Measurements from ENCODE around the gene DLEC1. TPM values are rescaled to one million over a fixed set of nuclear protein-coding genes. Genes with fewer than 3 reads are reported as not detected.

Gene DLEC1
- total RNA-seq, 4 donors from 2014 or later, result 0.18 to 2.2 (median 0.75) TPM

DNA sequence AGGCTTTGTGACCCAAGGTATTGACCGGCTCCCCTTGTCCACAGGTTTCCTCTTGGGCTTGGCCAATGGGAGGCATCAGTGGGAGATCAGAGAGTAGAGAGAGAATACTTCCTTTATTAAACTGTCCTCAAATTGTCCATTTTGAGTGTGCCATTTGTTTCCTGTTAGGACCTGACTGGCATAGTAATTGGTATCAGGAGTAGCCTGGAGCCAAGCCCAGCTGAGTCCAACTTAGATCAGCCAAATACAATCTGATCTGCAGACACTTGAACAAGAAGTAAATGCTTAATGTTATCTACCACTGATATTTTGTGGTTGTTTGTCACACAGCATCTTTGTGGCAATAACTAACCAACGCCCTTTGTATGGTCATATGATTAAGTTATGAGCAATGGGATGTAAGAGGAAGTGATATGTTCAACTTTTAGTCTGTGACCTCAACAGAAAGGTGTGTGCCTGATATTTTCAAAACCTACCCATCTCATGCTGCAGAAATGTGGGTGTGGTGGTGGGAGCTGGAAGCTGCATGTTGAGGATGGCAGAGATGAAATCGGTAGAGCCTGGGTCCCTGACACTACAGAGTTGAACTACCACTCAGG lies 112.8 kb downstream of the DLEC1 start:
- Histone ChIP-seq H3K4me1 (no peaks in the 10 kb centered on the region), H3K27me3 (no peaks in the 10 kb centered on the region), H3K27ac (peak overlapping the region in 1 of 4 donors; percentile 47), H3K9me3 (no peaks in the 10 kb centered on the region), H3K36me3 (no peaks in the 10 kb centered on the region), H3K4me3 (no peak overlapping the region)
- TF ChIP-seq, protein P1, sequence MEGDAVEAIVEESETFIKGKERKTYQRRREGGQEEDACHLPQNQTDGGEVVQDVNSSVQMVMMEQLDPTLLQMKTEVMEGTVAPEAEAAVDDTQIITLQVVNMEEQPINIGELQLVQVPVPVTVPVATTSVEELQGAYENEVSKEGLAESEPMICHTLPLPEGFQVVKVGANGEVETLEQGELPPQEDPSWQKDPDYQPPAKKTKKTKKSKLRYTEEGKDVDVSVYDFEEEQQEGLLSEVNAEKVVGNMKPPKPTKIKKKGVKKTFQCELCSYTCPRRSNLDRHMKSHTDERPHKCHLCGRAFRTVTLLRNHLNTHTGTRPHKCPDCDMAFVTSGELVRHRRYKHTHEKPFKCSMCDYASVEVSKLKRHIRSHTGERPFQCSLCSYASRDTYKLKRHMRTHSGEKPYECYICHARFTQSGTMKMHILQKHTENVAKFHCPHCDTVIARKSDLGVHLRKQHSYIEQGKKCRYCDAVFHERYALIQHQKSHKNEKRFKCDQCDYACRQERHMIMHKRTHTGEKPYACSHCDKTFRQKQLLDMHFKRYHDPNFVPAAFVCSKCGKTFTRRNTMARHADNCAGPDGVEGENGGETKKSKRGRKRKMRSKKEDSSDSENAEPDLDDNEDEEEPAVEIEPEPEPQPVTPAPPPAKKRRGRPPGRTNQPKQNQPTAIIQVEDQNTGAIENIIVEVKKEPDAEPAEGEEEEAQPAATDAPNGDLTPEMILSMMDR (IDR thresholded peaks at IDR 0.05), result no peak
- TF ChIP-seq POLR2A (IDR thresholded peaks at IDR 0.05), result no peak
- DNase-seq, result peak in 1 of 3 donors; percentile 11

DNA sequence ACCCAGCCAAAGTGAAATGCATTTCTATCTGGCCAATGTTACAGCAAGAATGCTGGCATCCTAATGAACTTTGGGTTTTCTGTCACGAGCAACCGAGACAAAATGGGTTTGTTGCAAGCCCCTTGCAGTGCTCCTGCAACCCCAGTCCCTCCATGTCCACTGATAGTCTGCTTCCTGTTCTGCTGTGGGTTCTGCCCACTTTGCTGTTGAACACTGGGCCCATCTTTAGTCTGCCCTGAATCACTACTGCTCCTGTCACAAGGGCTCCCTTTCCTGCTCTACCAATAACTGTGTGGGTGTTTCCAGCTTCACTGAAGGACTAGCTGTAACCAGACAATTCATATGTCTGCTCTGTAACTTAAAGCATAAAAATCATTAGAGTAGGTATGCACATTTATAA lies 113.6 kb downstream of the DLEC1 start:
- Histone ChIP-seq H3K4me3 (no peak overlapping the region), H3K27ac (no peak overlapping the region), H3K4me1 (no peaks in the 10 kb centered on the region), H3K27me3 (no peaks in the 10 kb centered on the region), H3K36me3 (no peaks in the 10 kb centered on the region), H3K9me3 (no peaks in the 10 kb centered on the region)
- no peak for DNase-seq
- TF ChIP-seq, protein P1 (IDR thresholded peaks at IDR 0.05), result no peak
- TF ChIP-seq POLR2A (IDR thresholded peaks at IDR 0.05), result no peak

DNA sequence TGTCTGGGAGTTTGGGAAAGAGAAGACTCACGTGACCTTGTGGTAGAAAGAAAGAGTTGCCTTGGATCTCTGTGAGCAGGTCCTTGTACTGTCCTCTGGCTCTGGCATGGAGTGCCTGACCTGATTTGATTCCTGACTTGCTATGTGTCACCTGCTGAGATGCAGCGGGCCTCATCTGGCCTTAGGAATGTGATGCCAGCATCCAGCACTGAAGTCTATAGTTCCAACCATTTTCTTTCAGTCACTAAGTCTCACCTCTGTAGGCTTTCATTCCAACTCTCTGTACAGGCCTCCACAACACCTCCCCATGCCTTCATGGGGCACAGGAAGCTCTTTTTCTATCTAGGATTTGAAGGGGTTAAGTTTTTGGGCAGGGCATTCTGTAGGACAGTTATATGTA lies 114.2 kb downstream of the DLEC1 start:
- H3K36me3 ChIP-seq, result no peaks in the 10 kb centered on the region
- no peak overlapping the region for H3K27ac ChIP-seq
- H3K9me3 ChIP-seq, result no peaks in the 10 kb centered on the region
- H3K27me3 ChIP-seq, result no peaks in the 10 kb centered on the region
- no peaks in the 10 kb centered on the region for H3K4me1 ChIP-seq
- no peak for TF ChIP-seq POLR2A (IDR thresholded peaks at IDR 0.05)
- TF ChIP-seq, protein P1 (IDR thresholded peaks at IDR 0.05), result no peak
- DNase-seq, result no peak
- no peak overlapping the region for H3K4me3 ChIP-seq

DNA sequence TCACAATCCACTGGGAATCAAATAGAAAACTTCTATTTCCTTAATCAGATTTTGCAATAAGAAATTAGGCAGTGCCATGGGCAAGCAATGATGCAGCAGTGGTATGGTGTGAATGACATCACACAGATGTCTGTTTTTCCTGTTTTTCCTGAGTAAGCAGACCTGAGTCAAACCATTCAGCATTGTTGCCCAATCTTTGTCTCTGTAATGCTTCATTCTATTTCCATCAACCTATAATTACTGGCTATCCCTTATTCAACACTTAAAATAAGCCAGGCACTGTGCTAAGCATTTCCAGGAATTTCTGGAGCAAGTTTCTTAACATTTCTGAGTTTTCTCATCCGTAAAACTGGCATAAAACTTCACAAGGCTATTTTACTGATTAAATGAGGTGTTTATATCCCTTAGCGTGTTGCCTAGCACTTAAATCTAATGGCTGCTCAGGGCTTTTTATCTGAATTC lies 115.1 kb downstream of the DLEC1 start:
- DNase-seq, result no peak
- Histone ChIP-seq H3K36me3 (no peaks in the 10 kb centered on the region), H3K27ac (no peak overlapping the region), H3K27me3 (no peaks in the 10 kb centered on the region), H3K4me1 (no peaks in the 10 kb centered on the region), H3K9me3 (no peaks in the 10 kb centered on the region), H3K4me3 (no peak overlapping the region)
- TF ChIP-seq, protein P1 (IDR thresholded peaks at IDR 0.05), result no peak
- TF ChIP-seq POLR2A (IDR thresholded peaks at IDR 0.05), result no peak

DNA sequence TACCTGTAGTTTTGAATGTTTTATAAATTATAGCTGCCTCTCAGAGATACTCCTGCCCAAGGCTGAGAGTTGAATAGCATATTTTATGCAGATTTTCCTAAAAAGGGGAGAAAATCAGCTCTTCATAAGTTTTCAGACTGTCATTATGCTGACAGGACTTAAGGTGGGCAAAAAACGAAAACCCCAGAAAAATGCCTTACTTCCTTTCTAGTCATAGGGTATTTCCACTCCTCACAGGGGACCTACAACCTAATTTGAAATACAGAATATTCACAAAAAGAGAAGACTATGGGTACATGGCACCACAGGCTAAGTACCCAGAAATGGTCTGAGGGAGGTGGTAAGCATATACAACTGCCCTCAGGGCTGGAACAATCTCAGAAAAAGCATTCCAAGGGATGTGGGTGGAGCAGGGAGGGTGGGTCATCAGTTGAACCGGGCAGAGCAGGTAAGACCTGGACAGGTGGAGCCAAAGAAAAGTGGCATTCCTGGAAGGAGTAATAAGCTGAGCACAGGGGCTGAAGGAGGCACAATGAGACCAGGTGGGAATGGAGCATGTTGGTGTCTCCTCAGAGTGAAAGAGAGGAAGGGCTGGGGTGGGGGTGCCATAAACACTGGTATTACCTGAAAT lies 115.7 kb downstream of the DLEC1 start:
- no peak overlapping the region for H3K27ac ChIP-seq
- no peaks in the 10 kb centered on the region for H3K27me3 ChIP-seq
- no peaks in the 10 kb centered on the region for H3K9me3 ChIP-seq
- TF ChIP-seq, protein P1 (IDR thresholded peaks at IDR 0.05), result no peak
- TF ChIP-seq POLR2A (IDR thresholded peaks at IDR 0.05), result no peak
- H3K4me1 ChIP-seq, result no peaks in the 10 kb centered on the region
- no peak for DNase-seq
- no peaks in the 10 kb centered on the region for H3K36me3 ChIP-seq
- no peak overlapping the region for H3K4me3 ChIP-seq
